CD14-positive monocyte (primary cell): ENCODE measurements around the gene TBC1D5. TPM values are rescaled to one million over a fixed set of nuclear protein-coding genes. Genes with fewer than 3 reads are reported as not detected.

Experiments
- DNase-seq, 3 donors: peaks; one replicate each; pipeline ENCODE4 v3.0.0-alpha.2; 2011 to 2022
- H2AFZ ChIP-seq: 2 replicates; pipeline ENCODE4 v1.6.0; 2012; ENCODE audit warnings: mild to moderate bottlenecking, low read depth, low read length, inconsistent platforms; ENCODE audit not compliant: insufficient read depth, poor library complexity, severe bottlenecking
- H3K27ac ChIP-seq, 2 donors: 1 replicate in 1 of 2; 2 replicates in 1 of 2; pipeline ENCODE4 v1.5.1; 2012 to 2013; ENCODE audit warnings: low read length in 2 of 2, control low read depth in 1 of 2, inconsistent platforms in 1 of 2, low read depth in 1 of 2, mild to moderate bottlenecking in 1 of 2
- H3K27me3 ChIP-seq, 2 donors: one replicate each; pipeline versions ENCODE4 v1.6.0 to v1.6.1; 2011 to 2013; ENCODE audit warnings: low read length in 2 of 2; ENCODE audit not compliant: control insufficient read depth in 2 of 2, insufficient read depth in 2 of 2
- H3K36me3 ChIP-seq, 2 donors: replicated peaks in 1 of 2; 1 replicate in 1 of 2; 2 replicates in 1 of 2; pipeline versions ENCODE4 v1.5.1 to v1.6.1; 2012 to 2013; ENCODE audit warnings: low read length in 2 of 2, control low read depth in 1 of 2, inconsistent platforms in 1 of 2, mild to moderate bottlenecking in 1 of 2; ENCODE audit not compliant: insufficient read depth in 2 of 2, control insufficient read depth in 1 of 2
- H3K4me1 ChIP-seq, 2 donors: 1 replicate in 1 of 2; 2 replicates in 1 of 2; pipeline versions ENCODE4 v1.5.1 to v1.6.1; 2012 to 2013; ENCODE audit warnings: low read length in 2 of 2, control low read depth in 1 of 2, inconsistent platforms in 1 of 2, mild to moderate bottlenecking in 1 of 2, moderate library complexity in 1 of 2; ENCODE audit not compliant: insufficient read depth in 2 of 2, control insufficient read depth in 1 of 2
- H3K4me2 ChIP-seq: replicated peaks from 2 replicates; pipeline ENCODE3; 2012; ENCODE audit warnings: low read length, moderate library complexity, mild to moderate bottlenecking; ENCODE audit not compliant: poor library complexity, severe bottlenecking; ENCODE audit errors: extremely low read depth
- H3K4me3 ChIP-seq, 3 experiments: fragments of 200-600 bp in 1 of 3; sonication (generic) in 1 of 3; replicated peaks in 1 of 3; 1 replicate in 2 of 3; 2 replicates in 1 of 3; pipeline ENCODE4 v1.5.1; 2011 to 2013; ENCODE audit warnings: low read length in 3 of 3, mild to moderate bottlenecking in 3 of 3, control low read depth in 2 of 3, low read depth in 2 of 3, inconsistent platforms in 1 of 3, moderate library complexity in 1 of 3
- H3K79me2 ChIP-seq: 2 replicates; pipeline ENCODE4 v1.6.0; 2012; ENCODE audit warnings: mild to moderate bottlenecking, control low read depth, inconsistent platforms, low read length, moderate library complexity; ENCODE audit not compliant: insufficient read depth
- H3K9ac ChIP-seq: 2 replicates; pipeline ENCODE4 v1.6.0; 2017; ENCODE audit warnings: low read length, mild to moderate bottlenecking; ENCODE audit not compliant: insufficient read depth, poor library complexity, severe bottlenecking
- H3K9me3 ChIP-seq, 2 donors: replicated peaks in 1 of 2; 1 replicate in 1 of 2; 2 replicates in 1 of 2; pipeline versions ENCODE4 v1.5.1 to v1.6.1; 2012 to 2013; ENCODE audit warnings: low read length in 2 of 2, control low read depth in 1 of 2; ENCODE audit not compliant: control insufficient read depth in 1 of 2, insufficient read depth in 1 of 2
- H4K20me1 ChIP-seq: 2 replicates; pipeline ENCODE4 v1.6.0; 2012; ENCODE audit warnings: mild to moderate bottlenecking, low read length, control low read depth, moderate library complexity; ENCODE audit not compliant: insufficient read depth
- H3K27ac Mint-ChIP-seq, 7 donors: one replicate each; pipeline ENCODE4 v1.8.0; 2020; ENCODE audit warnings: mild to moderate bottlenecking in 7 of 7, mixed read lengths in 7 of 7, moderate library complexity in 6 of 7, inconsistent platforms in 2 of 7
- H3K27me3 Mint-ChIP-seq, 3 donors: one replicate each; pipeline ENCODE4 v1.8.0; 2021 to 2022; ENCODE audit warnings: low read depth in 3 of 3, mild to moderate bottlenecking in 3 of 3, mixed read lengths in 3 of 3, moderate library complexity in 3 of 3, inconsistent platforms in 1 of 3
- H3K36me3 Mint-ChIP-seq, 2 donors: one replicate each; pipeline ENCODE4 v1.8.0; 2020; ENCODE audit warnings: mixed read lengths in 2 of 2, inconsistent platforms in 1 of 2, mild to moderate bottlenecking in 1 of 2
- H3K4me1 Mint-ChIP-seq: one replicate; pipeline ENCODE4 v1.8.0; 2020; ENCODE audit warnings: mild to moderate bottlenecking, mixed read lengths
- H3K4me3 Mint-ChIP-seq, 2 donors: one replicate each; pipeline ENCODE4 v1.8.0; 2020; ENCODE audit warnings: mild to moderate bottlenecking in 2 of 2, mixed read lengths in 2 of 2, moderate library complexity in 1 of 2
- H3K9me3 Mint-ChIP-seq, 7 donors: one replicate each; pipeline ENCODE4 v1.8.0; 2020 to 2022; ENCODE audit warnings: mixed read lengths in 7 of 7, mild to moderate bottlenecking in 6 of 7, moderate library complexity in 6 of 7, inconsistent platforms in 2 of 7
- CTCF ChIP-seq: fragments of 200-600 bp; IDR thresholded peaks from one replicate; pipeline ENCODE4 v1.8.0; 2022; ENCODE audit warnings: antibody characterized with exemption, mild to moderate bottlenecking
- WGBS: methylation state at CpG from one replicate; pipeline ENCODE4 v1.1.5; 2013; ENCODE audit warnings: missing lambda C conversion rate; ENCODE audit not compliant: insufficient coverage; 5-methylcytosine and 5-hydroxymethylcytosine counted together
- intact Hi-C, 2 donors: fragments of 100-400 bp; cut with micrococcal nuclease; formaldehyde crosslinking; loops; one replicate each; pipeline versions ENCODE4 v1.15.0 to v1.15.1; 2023
- polyA plus RNA-seq, 3 donors: library from polyadenylated mRNA; depleted of rRNA in 1 of 3; unstranded in 2 of 3; stranded (reverse) in 1 of 3; fragments of 300-500 nt in 2 of 3; fragments of >200 nt in 1 of 3; fragmentation: Illumina TruSeq in 2 of 3; gene quantifications; 1 replicate in 2 of 3; 2 replicates in 1 of 3; pipeline ENCODE4 v1.2.3, GENCODE V29; 2012 to 2021

Gene TBC1D5
- polyA plus RNA-seq, 3 donors: 17.6 to 35.3 (median 21.0) TPM

- Mint-ChIP-seq H3K4me3 (no peak overlapping the region), H3K36me3 (peaks cover 11 to 16% of the 10 kb centered on the region in 2 donors), H3K9me3 (peaks cover 13 to 34% (median 21%) of the 10 kb centered on the region in 7 donors), H3K27ac (no peak overlapping the region), H3K27me3 (peaks cover 0 to 2% (median 1%) of the 10 kb centered on the region in 3 donors), H3K4me1 (peaks cover 3% of the 10 kb centered on the region)
- Histone ChIP-seq H3K4me1 (no peaks in the 10 kb centered on the region), H3K4me3 (no peak overlapping the region), H3K9ac (no peak overlapping the region), H3K27ac (no peak overlapping the region), H3K4me2 (no peak overlapping the region), H3K27me3 (no peaks in the 10 kb centered on the region), H2AFZ (no peak overlapping the region), H3K36me3 (peaks cover 0 to 7% of the 10 kb centered on the region in 2 donors), H3K9me3 (peaks cover 3 to 13% of the 10 kb centered on the region in 2 donors), H3K79me2 (no peaks in the 10 kb centered on the region), H4K20me1 (no peaks in the 10 kb centered on the region)
- DNase-seq: no peak
- intact Hi-C loops: no loop called here
- TF ChIP-seq CTCF: no peak
Measured at GRCh38 chr3:17489139-17489538, 253.3 kb downstream of the TBC1D5 start.

GRCh38 chr3:17481116-17481515, 261.3 kb downstream of the TBC1D5 start:
- Histone ChIP-seq H3K9ac (no peak overlapping the region), H3K27me3 (no peaks in the 10 kb centered on the region), H3K4me2 (no peak overlapping the region), H3K4me3 (no peak overlapping the region), H3K27ac (no peak overlapping the region), H3K9me3 (peaks cover 0 to 16% of the 10 kb centered on the region in 2 donors), H4K20me1 (no peaks in the 10 kb centered on the region), H3K79me2 (no peaks in the 10 kb centered on the region), H3K36me3 (peaks cover 9 to 20% of the 10 kb centered on the region in 2 donors), H2AFZ (no peak overlapping the region), H3K4me1 (no peaks in the 10 kb centered on the region)
- 96% methylated on average over 10 of the region's 10 CpGs for WGBS
- H3K9me3 Mint-ChIP-seq: peaks cover 2 to 15% (median 4%) of the 10 kb centered on the region in 7 donors
- H3K27ac Mint-ChIP-seq: no peak overlapping the region
- no peaks in the 10 kb centered on the region for H3K27me3 Mint-ChIP-seq
- peaks cover 12 to 25% of the 10 kb centered on the region in 2 donors for H3K36me3 Mint-ChIP-seq
- H3K4me3 Mint-ChIP-seq: no peak overlapping the region
- no peak for DNase-seq
- no peak for TF ChIP-seq CTCF
- H3K4me1 Mint-ChIP-seq: peaks cover 6% of the 10 kb centered on the region
- intact Hi-C loops: no loop called here
